Prostate gland (tissue), 2 donors: Measurements from ENCODE around the gene TAC4.

Source experiments
- CTCF ChIP-seq, 4 experiments: fragments of 200-600 bp in 2 of 4; fragments of 450-650 bp in 2 of 4; sonication (generic) in 2 of 4; IDR thresholded peaks; 1 replicate in 3 of 4; 2 replicates in 1 of 4; pipeline ENCODE4 v1.5.1; 2016 to 2019; ENCODE audit warnings: antibody characterized with exemption in 4 of 4, mild to moderate bottlenecking in 2 of 4, moderate library complexity in 2 of 4
- POLR2AphosphoS5 ChIP-seq: sonication (generic); formaldehyde crosslinking; IDR thresholded peaks from one replicate; pipeline ENCODE4 v1.6.1; 2017; ENCODE audit warnings: antibody characterized with exemption

DNA sequence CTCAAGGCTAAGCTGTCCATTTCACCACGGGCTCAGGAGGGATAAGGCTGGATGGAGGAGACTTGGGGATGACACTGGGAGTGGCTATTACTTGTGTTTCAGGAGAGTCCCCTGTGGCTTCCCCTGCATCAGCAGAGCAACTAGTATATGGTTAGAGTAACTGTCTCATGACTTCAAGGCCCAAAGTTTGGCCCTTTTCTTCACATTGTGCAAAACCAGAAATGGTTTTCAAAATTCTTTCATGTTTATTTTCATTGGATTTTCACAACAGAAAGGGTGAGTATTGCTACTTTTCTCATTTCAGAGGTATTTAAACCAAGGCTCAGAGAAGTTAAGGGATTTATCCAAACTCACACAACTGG is 18.1 kb upstream of the TAC4 start:
- TF ChIP-seq CTCF (IDR thresholded peaks at IDR 0.05) = no peak
- TF ChIP-seq POLR2AphosphoS5 = no peak
